ENCODE measurements around the gene LIAS. TPM values are rescaled to one million over a fixed set of nuclear protein-coding genes. Genes with fewer than 3 reads are reported as not detected.
"Not testable (repeated sequence)": the region's sequence is repeated elsewhere in the genome, so short reads cannot be mapped to it uniquely, and the experiment has no call there.

Gene LIAS
- total RNA-seq, 2 donors from 2014 or later, result 4.9 to 15.3 TPM

- peaks cover 10 to 15% of the 10 kb centered on the region in 2 donors for H3K36me3 ChIP-seq (replicated peaks in 1 of 2; ENCODE audit: insufficient read depth in 1 of 2, low read depth in 2 of 2)
- TF ChIP-seq POLR2A (IDR thresholded peaks at IDR 0.05), result no peak
Measured at GRCh38 chr4:39452860-39453587, 5.8 kb upstream of the LIAS start.

GRCh38 chr4:39453738-39454137 is 5.1 kb upstream of the LIAS start:
- H3K4me1 ChIP-seq, result peaks cover 46% of the 10 kb centered on the region
- DNase-seq (no peak), ATAC-seq (no peak)
- intact Hi-C loops (cut with DNase I), result no loop called here
- no peak overlapping the region for H3K4me3 ChIP-seq
- WGBS, 2 donors, result 65 to 70% methylated on average over 2 of the region's 2 CpGs
- peaks cover 10 to 15% of the 10 kb centered on the region in 2 donors for H3K36me3 ChIP-seq (replicated peaks in 1 of 2; ENCODE audit: insufficient read depth in 1 of 2, low read depth in 2 of 2)
- H3K27ac ChIP-seq, result no peak overlapping the region
- no peak for TF ChIP-seq POLR2A (IDR thresholded peaks at IDR 0.05)
- no peak for TF ChIP-seq CTCF (IDR thresholded peaks at IDR 0.05)
- H3K27me3 ChIP-seq, result no peaks in the 10 kb centered on the region
- H3K9me3 ChIP-seq, result no peaks in the 10 kb centered on the region

More at GRCh38 chr4:39452860-39453587, 5.8 kb upstream of the LIAS start:
- WGBS, 2 donors, result 76 to 84% methylated on average over 11 of the region's 11 CpGs
- Histone ChIP-seq H3K27ac (no peak overlapping the region), H3K4me1 (peaks cover 46% of the 10 kb centered on the region), H3K4me3 (no peak overlapping the region), H3K27me3 (no peaks in the 10 kb centered on the region), H3K9me3 (no peaks in the 10 kb centered on the region)
- ATAC-seq, result no peak
- intact Hi-C loops (cut with DNase I), result no loop called here
- no peak for DNase-seq

- Histone ChIP-seq H3K27me3 (no peaks in the 10 kb centered on the region), H3K27ac (no peak overlapping the region), H3K9me3 (no peaks in the 10 kb centered on the region), H3K4me3 (no peak overlapping the region), H3K36me3 (replicated peaks in 1 of 2; ENCODE audit: insufficient read depth in 1 of 2, low read depth in 2 of 2) (peaks cover 10 to 15% of the 10 kb centered on the region in 2 donors), H3K4me1 (peaks cover 50% of the 10 kb centered on the region)
- 86 to 87% methylated on average over 6 of the region's 6 CpGs for WGBS, 2 donors
- no peak for TF ChIP-seq CTCF (IDR thresholded peaks at IDR 0.05)
- no peak for TF ChIP-seq POLR2A (IDR thresholded peaks at IDR 0.05)
- ATAC-seq (no peak), DNase-seq (no peak)
- intact Hi-C loops (cut with DNase I), result no loop called here
Measured at GRCh38 chr4:39455486-39455885, 3.4 kb upstream of the LIAS start.

- Histone ChIP-seq H3K4me3 (peak overlapping the region; percentile 39 to 41), H3K27ac (peak overlapping the region in 3 of 4 donors; percentile 88 to 94 (median 91)), H3K4me1 (peaks cover 38% of the 10 kb centered on the region), H3K27me3 (no peaks in the 10 kb centered on the region), H3K9me3 (no peaks in the 10 kb centered on the region), H3K36me3 (replicated peaks in 1 of 2; ENCODE audit: insufficient read depth in 1 of 2, low read depth in 2 of 2) (peaks cover 10 to 15% of the 10 kb centered on the region in 2 donors)
- DNase-seq (no peak), ATAC-seq (no peak)
- TF ChIP-seq POLR2A (IDR thresholded peaks at IDR 0.05) (no peak), CTCF (IDR thresholded peaks at IDR 0.05) (no peak)
- intact Hi-C loops (cut with DNase I), result no loop called here
- WGBS, 2 donors, result 27 to 32% methylated on average over 10 of the region's 10 CpGs
Measured at GRCh38 chr4:39456946-39457763, 1.7 kb upstream of the LIAS start.

GRCh38 chr4:39458161-39458504 is 723 bp upstream of the LIAS start:
- intact Hi-C loops (cut with DNase I); DNase-seq; H3K9me3 ChIP-seq; H3K36me3 ChIP-seq (replicated peaks in 1 of 2; ENCODE audit: insufficient read depth in 1 of 2, low read depth in 2 of 2); H3K27me3 ChIP-seq; ATAC-seq: not testable (repeated sequence)
- Histone ChIP-seq H3K27ac (peak overlapping the region; percentile 85 to 94 (median 90)), H3K4me1 (peaks cover 38% of the 10 kb centered on the region), H3K4me3 (peak overlapping the region; percentile 39 to 41)
- TF ChIP-seq CTCF (IDR thresholded peaks at IDR 0.05), result peak in 1 of 7 experiments; percentile 7
- WGBS, 2 donors, result 0% methylated on average over 13 of the region's 13 CpGs

Measured in body of pancreas (tissue), 4 donors.